Trophoblast cell (in vitro differentiated cells and primary cell): Measurements from ENCODE around the gene SPTLC3.

Experiments
- DNase-seq, 2 donors: peaks; one replicate each; pipeline ENCODE4 v3.0.0-alpha.2; 2016
- H2AFZ ChIP-seq: 2 replicates; pipeline ENCODE4 v1.6.1; 2013; ENCODE audit warnings: low read length, moderate library complexity, mild to moderate bottlenecking; ENCODE audit not compliant: insufficient read depth, poor library complexity
- H2AK5ac ChIP-seq: 2 replicates; pipeline ENCODE4 v1.6.1; 2013; ENCODE audit warnings: mild to moderate bottlenecking, low read length
- H2BK120ac ChIP-seq: 2 replicates; pipeline ENCODE4 v1.6.1; 2013; ENCODE audit warnings: low read length, mild to moderate bottlenecking, moderate library complexity; ENCODE audit not compliant: insufficient read depth, poor library complexity
- H2BK12ac ChIP-seq: 2 replicates; pipeline ENCODE4 v1.6.1; 2013; ENCODE audit warnings: mild to moderate bottlenecking, low read length, moderate library complexity
- H2BK5ac ChIP-seq: 2 replicates; pipeline ENCODE4 v1.6.1; 2013; ENCODE audit warnings: low read length, low read depth, moderate library complexity, mild to moderate bottlenecking; ENCODE audit not compliant: poor library complexity
- H3K14ac ChIP-seq: 2 replicates; pipeline ENCODE4 v1.6.1; 2013; ENCODE audit warnings: mild to moderate bottlenecking, low read length
- H3K18ac ChIP-seq: 2 replicates; pipeline ENCODE4 v1.6.1; 2013; ENCODE audit warnings: mild to moderate bottlenecking, low read length
- H3K23ac ChIP-seq: 2 replicates; pipeline ENCODE4 v1.6.1; 2013; ENCODE audit warnings: low read length
- H3K27ac ChIP-seq: 2 replicates; pipeline ENCODE4 v1.5.1; 2013; ENCODE audit warnings: low read depth, mild to moderate bottlenecking, inconsistent platforms, low read length, moderate library complexity
- H3K27me3 ChIP-seq: 2 replicates; pipeline ENCODE4 v1.6.1; 2013; ENCODE audit warnings: inconsistent platforms, mild to moderate bottlenecking, low read length, moderate library complexity; ENCODE audit not compliant: insufficient read depth
- H3K36me3 ChIP-seq, 2 experiments: 1 replicate in 1 of 2; 2 replicates in 1 of 2; pipeline ENCODE4 v1.6.1; 2013; ENCODE audit warnings: low read length in 2 of 2, mild to moderate bottlenecking in 2 of 2, moderate library complexity in 1 of 2; ENCODE audit not compliant: insufficient read depth in 2 of 2, control insufficient read depth in 1 of 2
- H3K4ac ChIP-seq: 2 replicates; pipeline ENCODE4 v1.6.1; 2013; ENCODE audit warnings: low read depth, mild to moderate bottlenecking, low read length, moderate library complexity
- H3K4me1 ChIP-seq, 2 experiments: 1 replicate in 1 of 2; 2 replicates in 1 of 2; pipeline ENCODE4 v1.6.1; 2013; ENCODE audit warnings: low read length in 2 of 2, mild to moderate bottlenecking in 2 of 2, moderate library complexity in 1 of 2; ENCODE audit not compliant: insufficient read depth in 2 of 2, control insufficient read depth in 1 of 2
- H3K4me2 ChIP-seq: 2 replicates; pipeline ENCODE4 v1.6.1; 2013; ENCODE audit warnings: inconsistent platforms, mild to moderate bottlenecking, low read length, moderate library complexity
- H3K4me3 ChIP-seq: 2 replicates; pipeline ENCODE4 v1.5.1; 2013; ENCODE audit warnings: mild to moderate bottlenecking, low read depth, low read length, inconsistent platforms
- H3K79me1 ChIP-seq: one replicate; pipeline ENCODE4 v1.6.1; 2013; ENCODE audit warnings: low read length
- H3K79me2 ChIP-seq: 2 replicates; pipeline ENCODE4 v1.6.1; 2013; ENCODE audit warnings: low read length, mild to moderate bottlenecking; ENCODE audit not compliant: control insufficient read depth, insufficient read depth, poor library complexity
- H3K9ac ChIP-seq: 2 replicates; pipeline ENCODE4 v1.6.1; 2013; ENCODE audit warnings: mild to moderate bottlenecking, low read length
- H3K9me3 ChIP-seq: 2 replicates; pipeline ENCODE4 v1.6.1; 2013; ENCODE audit warnings: low read depth, mild to moderate bottlenecking, control low read depth, inconsistent platforms, low read length; ENCODE audit not compliant: insufficient read depth
- H4K12ac ChIP-seq: 2 replicates; pipeline ENCODE4 v1.6.1; 2013; ENCODE audit warnings: low read depth, mild to moderate bottlenecking, low read length, moderate library complexity
- H4K8ac ChIP-seq: 2 replicates; pipeline ENCODE4 v1.6.1; 2013; ENCODE audit warnings: low read depth, mild to moderate bottlenecking, low read length, moderate library complexity
- H4K91ac ChIP-seq: one replicate; pipeline ENCODE4 v1.6.1; 2013; ENCODE audit warnings: low read depth, mild to moderate bottlenecking, low read length, moderate library complexity
- WGBS: extraction: QIAGEN DNeasy Blood & Tissue Kit; methylation state at CpG from one replicate; pipeline ENCODE4 v1.1.7; 2013; ENCODE audit warnings: missing lambda C conversion rate; ENCODE audit not compliant: insufficient read length, insufficient coverage; ENCODE audit errors: extremely low coverage; 5-methylcytosine and 5-hydroxymethylcytosine counted together

Gene SPTLC3

GRCh38 chr20:13211956-13212618 is 203.3 kb downstream of the SPTLC3 start:
- Histone ChIP-seq H3K4me2 (no peak overlapping the region), H3K23ac (no peak overlapping the region), H2BK120ac (no peak overlapping the region), H4K8ac (no peak overlapping the region), H3K4me3 (no peak overlapping the region), H3K9me3 (no peaks in the 10 kb centered on the region), H3K79me2 (no peaks in the 10 kb centered on the region), H3K14ac (no peak overlapping the region), H4K91ac (no peak overlapping the region), H2AK5ac (no peak overlapping the region), H3K4ac (no peak overlapping the region), H3K79me1 (no peaks in the 10 kb centered on the region), H3K18ac (no peak overlapping the region), H2BK12ac (no peak overlapping the region), H2AFZ (no peak overlapping the region), H2BK5ac (no peak overlapping the region), H3K36me3 (no peaks in the 10 kb centered on the region), H3K9ac (no peak overlapping the region), H4K12ac (no peak overlapping the region), H3K27me3 (peaks cover 5% of the 10 kb centered on the region), H3K4me1 (no peaks in the 10 kb centered on the region), H3K27ac (no peak overlapping the region)
- no CpG with 5 or more reads among the region's 4 CpGs for WGBS
- peak in 1 of 2 donors; percentile 68 for DNase-seq

DNA sequence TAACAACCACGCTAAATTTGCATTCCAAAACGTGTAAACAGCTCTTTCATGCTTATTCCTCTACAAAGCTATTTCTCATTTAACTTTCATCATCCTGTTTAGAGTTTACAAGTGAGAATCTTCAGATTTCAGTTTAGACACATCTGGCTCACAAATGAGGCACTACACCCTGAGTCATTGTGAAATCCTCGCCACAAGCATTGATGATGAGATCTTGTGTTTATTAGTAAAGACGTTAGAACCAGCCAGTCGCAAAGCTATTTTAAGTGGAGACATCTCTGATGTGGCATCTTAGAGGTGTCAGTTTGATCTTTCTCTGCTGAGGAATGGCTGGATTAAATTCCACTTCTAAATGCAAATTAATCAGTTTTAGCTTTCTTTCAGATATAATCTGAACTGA is 204.0 kb downstream of the SPTLC3 start:
- DNase-seq: peak; percentile 23 to 69
- H3K23ac ChIP-seq: no peak overlapping the region
- H2BK5ac ChIP-seq: no peak overlapping the region
- no CpG with 5 or more reads among the region's 5 CpGs for WGBS
- no peak overlapping the region for H3K18ac ChIP-seq
- H3K27ac ChIP-seq: no peak overlapping the region
- no peaks in the 10 kb centered on the region for H3K79me1 ChIP-seq
- H3K4me1 ChIP-seq: no peaks in the 10 kb centered on the region
- H2AK5ac ChIP-seq: no peak overlapping the region
- no peak overlapping the region for H2BK120ac ChIP-seq
- H3K4me2 ChIP-seq: no peak overlapping the region
- no peak overlapping the region for H2BK12ac ChIP-seq
- no peaks in the 10 kb centered on the region for H3K36me3 ChIP-seq
- no peak overlapping the region for H3K4ac ChIP-seq
- H3K4me3 ChIP-seq: no peak overlapping the region
- H3K9ac ChIP-seq: no peak overlapping the region
- H3K9me3 ChIP-seq: no peaks in the 10 kb centered on the region
- H3K79me2 ChIP-seq: no peaks in the 10 kb centered on the region
- peaks cover 7% of the 10 kb centered on the region for H3K27me3 ChIP-seq
- H4K12ac ChIP-seq: no peak overlapping the region
- H3K14ac ChIP-seq: no peak overlapping the region
- no peak overlapping the region for H4K91ac ChIP-seq
- no peak overlapping the region for H2AFZ ChIP-seq
- no peak overlapping the region for H4K8ac ChIP-seq

- Histone ChIP-seq H3K4me3 (no peak overlapping the region), H2BK5ac (no peak overlapping the region), H3K79me1 (no peaks in the 10 kb centered on the region), H3K9ac (no peak overlapping the region), H3K79me2 (no peaks in the 10 kb centered on the region), H3K4me1 (no peaks in the 10 kb centered on the region), H2BK120ac (no peak overlapping the region), H3K27ac (no peak overlapping the region), H3K9me3 (no peaks in the 10 kb centered on the region), H3K18ac (no peak overlapping the region), H3K4ac (no peak overlapping the region), H2AFZ (no peak overlapping the region), H3K4me2 (no peak overlapping the region), H3K14ac (no peak overlapping the region), H4K12ac (no peak overlapping the region), H3K27me3 (peaks cover 10% of the 10 kb centered on the region), H4K91ac (no peak overlapping the region), H2BK12ac (no peak overlapping the region), H4K8ac (no peak overlapping the region), H3K23ac (no peak overlapping the region), H2AK5ac (no peak overlapping the region), H3K36me3 (no peaks in the 10 kb centered on the region)
- no CpG with 5 or more reads among the region's 1 CpG for WGBS
- peak in 1 of 2 donors; percentile 10 for DNase-seq
These were observed 204.6 kb downstream of the SPTLC3 start for GRCh38 chr20:13213335-13213734.

GRCh38 chr20:13216533-13216932 is 207.8 kb downstream of the SPTLC3 start:
- Histone ChIP-seq H2BK120ac (no peak overlapping the region), H3K9ac (no peak overlapping the region)

More at GRCh38 chr20:13216533-13216932, 207.8 kb downstream of the SPTLC3 start:
- DNase-seq: no peak
- no CpG with 5 or more reads among the region's 1 CpG for WGBS
- H4K12ac ChIP-seq: no peak overlapping the region
- no peak overlapping the region for H2BK5ac ChIP-seq
- no peak overlapping the region for H3K4me3 ChIP-seq
- H3K4me2 ChIP-seq: no peak overlapping the region
- no peak overlapping the region for H3K4ac ChIP-seq
- no peak overlapping the region for H3K27ac ChIP-seq
- peaks cover 3% of the 10 kb centered on the region for H3K9me3 ChIP-seq
- H3K79me1 ChIP-seq: no peaks in the 10 kb centered on the region
- peaks cover 7 to 12% of the 10 kb centered on the region in 2 experiments for H3K4me1 ChIP-seq
- peaks cover 36% of the 10 kb centered on the region for H3K27me3 ChIP-seq
- no peak overlapping the region for H4K8ac ChIP-seq
- H4K91ac ChIP-seq: no peak overlapping the region
- no peak overlapping the region for H2AFZ ChIP-seq
- H3K36me3 ChIP-seq: no peaks in the 10 kb centered on the region
- no peaks in the 10 kb centered on the region for H3K79me2 ChIP-seq
- no peak overlapping the region for H2BK12ac ChIP-seq
- no peak overlapping the region for H3K18ac ChIP-seq
- no peak overlapping the region for H3K14ac ChIP-seq
- H3K23ac ChIP-seq: no peak overlapping the region
- no peak overlapping the region for H2AK5ac ChIP-seq
